ENCODE results near the gene MVB12B. TPM values are rescaled to one million over a fixed set of nuclear protein-coding genes. Genes with fewer than 3 reads are reported as not detected.
"Not testable (repeated sequence)": the region's sequence is repeated elsewhere in the genome, so short reads cannot be mapped to it uniquely, and the experiment has no call there.

MVB12B gene
- total and polyA plus RNA-seq, 2 donors (not counting 1 experiment from before 2014, with no cell fraction given) = 2.5 to 2.6 TPM

- TF ChIP-seq CTCF (conservative IDR thresholded peaks at IDR 0.05 in 1 of 2, IDR thresholded peaks at IDR 0.05 in 1 of 2; ENCODE audit: low read depth in 1 of 2, low read length in 2 of 2) (no peak), EZH2 (IDR thresholded peaks at IDR 0.05; ENCODE audit: low read length, missing control alignments) (no peak)
- Histone ChIP-seq H3K9ac (ENCODE audit: insufficient read depth, low read length) (no peak overlapping the region), H3K9me3 (ENCODE audit: control insufficient read depth, insufficient read depth, low read depth, low read length) (no peaks in the 10 kb centered on the region), H3K4me3 (replicated peaks in 1 of 4; ENCODE audit: control extremely low read depth in 1 of 4, insufficient read depth in 1 of 4, low read depth in 3 of 4, low read length in 4 of 4) (no peak overlapping the region), H3K27me3 (ENCODE audit: control insufficient read depth, insufficient read depth, low read length) (peaks cover 7% of the 10 kb centered on the region), H3K27ac (ENCODE audit: insufficient read depth, low read length) (no peak overlapping the region), H3K79me2 (ENCODE audit: control insufficient read depth, insufficient read depth, low read length) (no peaks in the 10 kb centered on the region), H2AFZ (ENCODE audit: low read length) (no peak overlapping the region), H4K20me1 (ENCODE audit: control insufficient read depth, extremely low read depth, insufficient read depth, low read length) (no peaks in the 10 kb centered on the region), H3K36me3 (ENCODE audit: control insufficient read depth, insufficient read depth, low read length) (no peaks in the 10 kb centered on the region), H3K4me1 (ENCODE audit: control insufficient read depth, extremely low read depth, insufficient read depth, low read length) (no peaks in the 10 kb centered on the region), H3K4me2 (ENCODE audit: extremely low read depth, insufficient read depth, low read length) (no peak overlapping the region)
- DNase-seq (ENCODE audit: low read depth in 2 of 2) = no peak
Observed at GRCh38 chr9:126538550-126538949, 211.9 kb downstream of the MVB12B start.

GRCh38 chr9:126540398-126540797 lies 213.8 kb downstream of the MVB12B start:
- not testable (repeated sequence) for H3K4me2 ChIP-seq (ENCODE audit: extremely low read depth, insufficient read depth, low read length); H3K9me3 ChIP-seq (ENCODE audit: control insufficient read depth, insufficient read depth, low read depth, low read length); H4K20me1 ChIP-seq (ENCODE audit: control insufficient read depth, extremely low read depth, insufficient read depth, low read length); H3K27ac ChIP-seq (ENCODE audit: insufficient read depth, low read length); DNase-seq (ENCODE audit: low read depth in 2 of 2); H3K9ac ChIP-seq (ENCODE audit: insufficient read depth, low read length); H3K4me3 ChIP-seq (replicated peaks in 1 of 4; ENCODE audit: control extremely low read depth in 1 of 4, insufficient read depth in 1 of 4, low read depth in 3 of 4, low read length in 4 of 4); H3K36me3 ChIP-seq (ENCODE audit: control insufficient read depth, insufficient read depth, low read length); H2AFZ ChIP-seq (ENCODE audit: low read length); H3K4me1 ChIP-seq (ENCODE audit: control insufficient read depth, extremely low read depth, insufficient read depth, low read length); H3K79me2 ChIP-seq (ENCODE audit: control insufficient read depth, insufficient read depth, low read length); H3K27me3 ChIP-seq (ENCODE audit: control insufficient read depth, insufficient read depth, low read length)

- DNase-seq (ENCODE audit: low read depth in 2 of 2) = no peak
- TF ChIP-seq CTCF (conservative IDR thresholded peaks at IDR 0.05 in 1 of 2, IDR thresholded peaks at IDR 0.05 in 1 of 2; ENCODE audit: low read depth in 1 of 2, low read length in 2 of 2) = no peak
- no peak for TF ChIP-seq EZH2 (IDR thresholded peaks at IDR 0.05; ENCODE audit: low read length, missing control alignments)
- Histone ChIP-seq H3K4me2 (ENCODE audit: extremely low read depth, insufficient read depth, low read length) (no peak overlapping the region), H2AFZ (ENCODE audit: low read length) (no peak overlapping the region), H3K27ac (ENCODE audit: insufficient read depth, low read length) (no peak overlapping the region), H4K20me1 (ENCODE audit: control insufficient read depth, extremely low read depth, insufficient read depth, low read length) (no peaks in the 10 kb centered on the region), H3K9me3 (ENCODE audit: control insufficient read depth, insufficient read depth, low read depth, low read length) (no peaks in the 10 kb centered on the region), H3K36me3 (ENCODE audit: control insufficient read depth, insufficient read depth, low read length) (no peaks in the 10 kb centered on the region), H3K27me3 (ENCODE audit: control insufficient read depth, insufficient read depth, low read length) (no peaks in the 10 kb centered on the region), H3K9ac (ENCODE audit: insufficient read depth, low read length) (no peak overlapping the region), H3K4me1 (ENCODE audit: control insufficient read depth, extremely low read depth, insufficient read depth, low read length) (no peaks in the 10 kb centered on the region), H3K79me2 (ENCODE audit: control insufficient read depth, insufficient read depth, low read length) (no peaks in the 10 kb centered on the region), H3K4me3 (replicated peaks in 1 of 4; ENCODE audit: control extremely low read depth in 1 of 4, insufficient read depth in 1 of 4, low read depth in 3 of 4, low read length in 4 of 4) (no peak overlapping the region)
Observed at GRCh38 chr9:126543490-126543889, 216.9 kb downstream of the MVB12B start.

All from fibroblast of lung (primary cell).